ENCODE measurements around the gene VPS41. TPM values are rescaled to one million over a fixed set of nuclear protein-coding genes. Genes with fewer than 3 reads are reported as not detected.

The VPS41 gene
- total RNA-seq, 4 donors from 2014 or later: 26.4 to 116 (median 41.3) TPM

GRCh38 chr7:38928506-38928905 lies 19.5 kb upstream of the VPS41 start:
- no peak overlapping the region for H3K27ac ChIP-seq
- H3K4me3 ChIP-seq: no peak overlapping the region
- no peaks in the 10 kb centered on the region for H3K27me3 ChIP-seq
- TF ChIP-seq POLR2A (IDR thresholded peaks at IDR 0.05) (no peak), CTCF (IDR thresholded peaks at IDR 0.05) (no peak)
- H3K36me3 ChIP-seq: no peaks in the 10 kb centered on the region
- H3K9me3 ChIP-seq: no peaks in the 10 kb centered on the region
- no peak for DNase-seq
- H3K4me1 ChIP-seq: no peaks in the 10 kb centered on the region

GRCh38 chr7:38927751-38928150 lies 18.8 kb upstream of the VPS41 start:
- no peaks in the 10 kb centered on the region for H3K36me3 ChIP-seq
- no peak for DNase-seq
- TF ChIP-seq POLR2A (IDR thresholded peaks at IDR 0.05) (no peak), CTCF (IDR thresholded peaks at IDR 0.05) (no peak)
- H3K9me3 ChIP-seq: no peaks in the 10 kb centered on the region
- H3K27ac ChIP-seq: no peak overlapping the region
- no peaks in the 10 kb centered on the region for H3K4me1 ChIP-seq
- no peaks in the 10 kb centered on the region for H3K27me3 ChIP-seq
- no peak overlapping the region for H3K4me3 ChIP-seq

GRCh38 chr7:38920731-38921130 lies 11.7 kb upstream of the VPS41 start:
- no peaks in the 10 kb centered on the region for H3K4me1 ChIP-seq
- no peaks in the 10 kb centered on the region for H3K36me3 ChIP-seq
- no peak overlapping the region for H3K4me3 ChIP-seq
- no peak for DNase-seq
- TF ChIP-seq POLR2A (IDR thresholded peaks at IDR 0.05): no peak
- no peak for TF ChIP-seq CTCF (IDR thresholded peaks at IDR 0.05)
- no peaks in the 10 kb centered on the region for H3K9me3 ChIP-seq
- no peak overlapping the region for H3K27ac ChIP-seq
- H3K27me3 ChIP-seq: no peaks in the 10 kb centered on the region

GRCh38 chr7:38916396-38916795 lies 7.4 kb upstream of the VPS41 start:
- H3K27me3 ChIP-seq: no peaks in the 10 kb centered on the region
- H3K4me1 ChIP-seq: no peaks in the 10 kb centered on the region
- no peaks in the 10 kb centered on the region for H3K36me3 ChIP-seq
- no peaks in the 10 kb centered on the region for H3K9me3 ChIP-seq
- H3K4me3 ChIP-seq: no peak overlapping the region
- TF ChIP-seq CTCF (IDR thresholded peaks at IDR 0.05): no peak
- TF ChIP-seq POLR2A (IDR thresholded peaks at IDR 0.05): no peak
- DNase-seq: no peak
- H3K27ac ChIP-seq: no peak overlapping the region

GRCh38 chr7:38909870-38910269 lies 879 bp upstream of the VPS41 start:
- Histone ChIP-seq H3K4me3 (no peak overlapping the region), H3K27me3 (no peaks in the 10 kb centered on the region), H3K9me3 (no peaks in the 10 kb centered on the region), H3K4me1 (peaks cover 0 to 14% (median 0%) of the 10 kb centered on the region in 4 donors), H3K36me3 (no peaks in the 10 kb centered on the region), H3K27ac (no peak overlapping the region)
- TF ChIP-seq CTCF (IDR thresholded peaks at IDR 0.05) (no peak), POLR2A (IDR thresholded peaks at IDR 0.05) (no peak)
- DNase-seq: no peak

GRCh38 chr7:38907766-38908165 lies 1.2 kb downstream of the VPS41 start:
- DNase-seq: no peak
- peak overlapping the region in 1 of 4 donors; percentile 98 for H3K4me3 ChIP-seq
- no peak for TF ChIP-seq POLR2A (IDR thresholded peaks at IDR 0.05)

More at GRCh38 chr7:38907766-38908165, 1.2 kb downstream of the VPS41 start:
- Histone ChIP-seq H3K27me3 (no peaks in the 10 kb centered on the region), H3K27ac (no peak overlapping the region), H3K36me3 (no peaks in the 10 kb centered on the region), H3K9me3 (no peaks in the 10 kb centered on the region), H3K4me1 (peaks cover 0 to 14% (median 0%) of the 10 kb centered on the region in 4 donors)

Measured in Peyer's patch (tissue), 4 donors.